GM12865 (cell line): ENCODE data around the gene CEP72.

Experiments used
- DNase-seq: peaks from one replicate; pipeline ENCODE4 v3.0.0; 2010; ENCODE audit warnings: low read depth
- H3K4me3 ChIP-seq: 2 replicates; pipeline ENCODE4 v1.5.1; 2011; ENCODE audit warnings: mild to moderate bottlenecking, low read depth, low read length, control low read depth
- CTCF ChIP-seq: IDR thresholded peaks from 2 replicates; pipeline ENCODE4 v1.5.1; 2011; ENCODE audit warnings: low read length, control low read depth, low read depth, inconsistent platforms; ENCODE audit not compliant: insufficient read depth; ENCODE audit errors: missing control alignments

CEP72 gene

GRCh38 chr5:673161-673830 is 61.2 kb downstream of the CEP72 start:
- no peak overlapping the region for H3K4me3 ChIP-seq
- TF ChIP-seq CTCF: no peak
- DNase-seq: no peak

GRCh38 chr5:673831-674629 is 61.9 kb downstream of the CEP72 start:
- no peak for DNase-seq
- TF ChIP-seq CTCF: no peak
- no peak overlapping the region for H3K4me3 ChIP-seq

- no peak overlapping the region for H3K4me3 ChIP-seq
- no peak for TF ChIP-seq CTCF
- DNase-seq: no peak
Observed at GRCh38 chr5:674630-675011, 62.5 kb downstream of the CEP72 start.

GRCh38 chr5:675111-675870 is 63.2 kb downstream of the CEP72 start:
- no peak for TF ChIP-seq CTCF
- no peak for DNase-seq
- H3K4me3 ChIP-seq: no peak overlapping the region

- TF ChIP-seq CTCF: no peak
- H3K4me3 ChIP-seq: no peak overlapping the region
- DNase-seq: no peak
Observed at GRCh38 chr5:675871-676698, 63.9 kb downstream of the CEP72 start.

- no peak for DNase-seq
- no peak overlapping the region for H3K4me3 ChIP-seq
- no peak for TF ChIP-seq CTCF
Observed at GRCh38 chr5:676699-677076, 64.5 kb downstream of the CEP72 start.
